ENCODE results near the gene DDX19B.
A peak's percentile ranks its signal among the peaks of the same experiment; 100 is the strongest.
"Not testable (repeated sequence)": the region's sequence is repeated elsewhere in the genome, so short reads cannot be mapped to it uniquely, and the experiment has no call there.

DDX19B gene

GRCh38 chr16:70349783-70350182, 50.8 kb downstream of the DDX19B start:
- no peak for DNase-seq (ENCODE audit: low spot score)

- no peak for DNase-seq (ENCODE audit: low spot score)
Observed at GRCh38 chr16:70359552-70359951, 60.6 kb downstream of the DDX19B start.

GRCh38 chr16:70364399-70364798, 65.4 kb downstream of the DDX19B start:
- DNase-seq (ENCODE audit: low spot score): no peak

- DNase-seq (ENCODE audit: low spot score): not testable (repeated sequence)
Observed at GRCh38 chr16:70370145-70370544, 71.2 kb downstream of the DDX19B start.

GRCh38 chr16:70370924-70371323, 71.9 kb downstream of the DDX19B start:
- DNase-seq (ENCODE audit: low spot score): no peak

- DNase-seq (ENCODE audit: low spot score): no peak
Observed at GRCh38 chr16:70372921-70373728, 74.1 kb downstream of the DDX19B start.

GRCh38 chr16:70374213-70374612, 75.2 kb downstream of the DDX19B start:
- no peak for DNase-seq (ENCODE audit: low spot score)

- DNase-seq (ENCODE audit: low spot score): no peak
Observed at GRCh38 chr16:70375636-70376611, 76.9 kb downstream of the DDX19B start.

- no peak for DNase-seq (ENCODE audit: low spot score)
Observed at GRCh38 chr16:70377782-70378181, 78.8 kb downstream of the DDX19B start.

- no peak for DNase-seq (ENCODE audit: low spot score)
Observed at GRCh38 chr16:70378869-70379493, 80.0 kb downstream of the DDX19B start.

GRCh38 chr16:70380248-70380918, 81.4 kb downstream of the DDX19B start:
- DNase-seq (ENCODE audit: low spot score): peak; percentile 50

- DNase-seq (ENCODE audit: low spot score): peak; percentile 99
Observed at GRCh38 chr16:70380919-70381603, 82.1 kb downstream of the DDX19B start.

- DNase-seq (ENCODE audit: low spot score): no peak
Observed at GRCh38 chr16:70381604-70382342, 82.8 kb downstream of the DDX19B start.

- no peak for DNase-seq (ENCODE audit: low spot score)
Observed at GRCh38 chr16:70383421-70383960, 84.5 kb downstream of the DDX19B start.
